Measurements from ENCODE around the gene OSBPL10.

The OSBPL10 gene

DNA sequence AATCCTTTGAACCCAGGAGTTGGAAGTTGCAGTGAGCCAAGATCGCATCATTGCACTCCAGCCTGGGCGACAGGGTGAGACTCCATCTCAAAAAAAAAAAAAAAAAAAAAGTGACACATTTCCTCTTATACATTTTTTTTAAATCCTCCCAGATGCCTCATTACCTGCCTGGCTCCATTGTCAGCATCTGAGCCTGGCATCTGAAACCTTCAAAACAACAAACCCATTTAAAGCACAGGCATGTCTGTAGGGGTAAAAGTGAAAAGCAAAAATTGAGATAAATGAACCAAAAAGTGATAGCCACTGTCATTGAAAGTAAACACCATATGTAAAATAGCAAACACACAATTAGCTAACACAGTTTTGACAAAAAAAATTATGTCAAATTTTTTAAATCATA is 38.6 kb downstream of the OSBPL10 start:
- POLR2A ChIA-PET: no interaction called here
- no peak overlapping the region for H3K4me3 ChIP-seq (ENCODE audit: low read depth, low read length)

DNA sequence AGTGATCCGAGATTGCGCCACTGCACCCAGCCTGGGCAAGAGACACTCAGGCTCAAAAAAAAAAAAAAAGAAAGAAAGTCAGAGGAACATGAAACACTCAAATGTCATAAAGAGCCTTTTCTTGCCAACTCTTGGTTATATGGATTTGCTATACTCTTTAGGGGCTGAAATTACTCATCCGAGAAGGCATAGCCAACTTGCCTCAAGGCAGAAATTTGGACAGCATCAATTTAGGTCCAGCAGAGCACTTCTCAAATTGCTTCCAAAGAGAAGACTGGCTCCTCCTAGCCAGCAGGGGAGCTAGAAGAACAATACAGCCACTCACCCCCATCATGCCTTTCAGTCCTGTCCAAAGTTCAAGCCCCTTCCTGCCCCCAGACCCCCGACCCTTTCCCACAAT is 43.8 kb downstream of the OSBPL10 start:
- no peak for DNase-seq (ENCODE audit: low read depth, low spot score)
- ChIA-PET CTCF (no interaction called here), POLR2A (no interaction called here)
- TF ChIP-seq, protein P1, sequence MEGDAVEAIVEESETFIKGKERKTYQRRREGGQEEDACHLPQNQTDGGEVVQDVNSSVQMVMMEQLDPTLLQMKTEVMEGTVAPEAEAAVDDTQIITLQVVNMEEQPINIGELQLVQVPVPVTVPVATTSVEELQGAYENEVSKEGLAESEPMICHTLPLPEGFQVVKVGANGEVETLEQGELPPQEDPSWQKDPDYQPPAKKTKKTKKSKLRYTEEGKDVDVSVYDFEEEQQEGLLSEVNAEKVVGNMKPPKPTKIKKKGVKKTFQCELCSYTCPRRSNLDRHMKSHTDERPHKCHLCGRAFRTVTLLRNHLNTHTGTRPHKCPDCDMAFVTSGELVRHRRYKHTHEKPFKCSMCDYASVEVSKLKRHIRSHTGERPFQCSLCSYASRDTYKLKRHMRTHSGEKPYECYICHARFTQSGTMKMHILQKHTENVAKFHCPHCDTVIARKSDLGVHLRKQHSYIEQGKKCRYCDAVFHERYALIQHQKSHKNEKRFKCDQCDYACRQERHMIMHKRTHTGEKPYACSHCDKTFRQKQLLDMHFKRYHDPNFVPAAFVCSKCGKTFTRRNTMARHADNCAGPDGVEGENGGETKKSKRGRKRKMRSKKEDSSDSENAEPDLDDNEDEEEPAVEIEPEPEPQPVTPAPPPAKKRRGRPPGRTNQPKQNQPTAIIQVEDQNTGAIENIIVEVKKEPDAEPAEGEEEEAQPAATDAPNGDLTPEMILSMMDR (IDR thresholded peaks at IDR 0.05; ENCODE audit: insufficient read depth, low read length, missing control alignments): no peak
- H3K4me3 ChIP-seq (ENCODE audit: low read depth, low read length): no peak overlapping the region

More for the DNA sequence above, 38.6 kb downstream of the OSBPL10 start:
- no peak for DNase-seq (ENCODE audit: low read depth, low spot score)
- TF ChIP-seq, protein P1 (IDR thresholded peaks at IDR 0.05; ENCODE audit: insufficient read depth, low read length, missing control alignments): no peak
- CTCF ChIA-PET: no interaction called here

DNA sequence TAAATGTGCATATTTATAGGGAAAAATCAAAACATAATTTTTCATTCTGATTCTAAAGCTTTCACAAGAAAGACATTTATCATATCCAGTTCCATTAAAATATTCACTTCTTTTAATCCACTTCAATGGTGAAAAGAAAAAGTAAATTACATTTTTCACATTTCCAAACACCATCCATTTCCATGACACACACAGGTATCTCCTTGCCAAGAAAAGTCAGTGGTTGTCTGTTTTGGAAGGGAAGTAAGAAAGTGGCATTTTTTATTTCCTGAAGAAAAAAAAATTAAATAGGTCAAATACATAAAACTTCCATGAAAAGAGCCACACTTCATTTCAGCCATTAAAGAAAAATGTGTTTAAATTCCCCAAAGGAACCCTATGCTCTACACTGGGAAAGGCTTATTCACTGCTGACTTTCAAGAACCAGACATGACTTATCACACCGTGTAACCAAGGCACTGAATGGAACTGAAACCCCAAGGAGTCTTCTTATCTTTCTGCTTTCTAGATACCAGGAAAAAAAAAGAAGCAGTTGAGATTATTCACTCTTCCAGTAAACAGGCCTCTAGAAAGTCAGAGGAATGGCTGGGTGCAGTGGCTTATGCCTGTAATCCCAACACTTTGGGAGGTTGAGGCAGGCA is 44.5 kb downstream of the OSBPL10 start:
- no peak overlapping the region for H3K4me3 ChIP-seq (ENCODE audit: low read depth, low read length)
- ChIA-PET CTCF (no interaction called here), POLR2A (no interaction called here)
- DNase-seq (ENCODE audit: low read depth, low spot score): no peak
- TF ChIP-seq, protein P1 (IDR thresholded peaks at IDR 0.05; ENCODE audit: insufficient read depth, low read length, missing control alignments): no peak

DNA sequence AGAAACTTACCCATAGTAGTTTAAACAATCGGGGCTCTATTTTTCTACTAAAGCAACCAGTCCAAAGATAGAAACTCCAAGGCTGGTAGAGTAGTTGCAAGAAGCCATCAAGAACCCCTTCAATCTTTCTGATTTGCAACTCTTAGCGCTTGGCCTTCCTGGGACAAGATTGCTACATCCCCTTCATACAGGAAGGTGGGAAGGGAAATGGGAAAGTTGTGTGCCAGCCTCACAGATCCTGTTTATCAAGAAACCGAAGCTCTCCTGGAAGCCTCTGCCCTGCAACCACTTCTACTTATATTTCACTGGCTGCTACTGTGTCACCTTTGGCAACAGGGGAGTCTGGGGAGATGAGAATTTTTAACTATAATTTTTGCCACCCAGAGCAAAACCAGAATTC is 46.2 kb downstream of the OSBPL10 start:
- no peak overlapping the region for H3K4me3 ChIP-seq (ENCODE audit: low read depth, low read length)
- POLR2A ChIA-PET: no interaction called here
- CTCF ChIA-PET: no interaction called here
- no peak for DNase-seq (ENCODE audit: low read depth, low spot score)
- TF ChIP-seq, protein P1 (IDR thresholded peaks at IDR 0.05; ENCODE audit: insufficient read depth, low read length, missing control alignments): no peak

DNA sequence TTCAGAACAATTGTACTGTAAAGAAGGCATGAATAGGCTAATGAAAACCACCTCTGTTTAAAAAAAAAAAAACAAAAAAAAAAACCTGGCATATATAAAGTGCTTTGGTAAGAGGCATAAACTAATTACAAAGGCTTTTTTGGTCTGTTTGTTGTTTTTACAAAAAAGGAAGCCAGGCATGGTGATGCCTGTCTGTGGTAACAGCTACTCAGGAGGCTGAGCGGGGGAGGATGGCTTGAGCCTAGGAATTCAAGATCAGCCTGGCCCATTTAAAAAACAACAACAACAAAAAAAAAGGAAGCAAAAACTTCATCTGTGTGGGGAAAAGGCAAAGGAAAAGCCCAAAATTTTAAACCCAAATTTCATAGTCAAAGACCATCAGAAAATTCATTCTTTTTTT is 47.0 kb downstream of the OSBPL10 start:
- POLR2A ChIA-PET: no interaction called here
- CTCF ChIA-PET: no interaction called here
- TF ChIP-seq, protein P1 (IDR thresholded peaks at IDR 0.05; ENCODE audit: insufficient read depth, low read length, missing control alignments): no peak
- no peak overlapping the region for H3K4me3 ChIP-seq (ENCODE audit: low read depth, low read length)
- DNase-seq (ENCODE audit: low read depth, low spot score): no peak

DNA sequence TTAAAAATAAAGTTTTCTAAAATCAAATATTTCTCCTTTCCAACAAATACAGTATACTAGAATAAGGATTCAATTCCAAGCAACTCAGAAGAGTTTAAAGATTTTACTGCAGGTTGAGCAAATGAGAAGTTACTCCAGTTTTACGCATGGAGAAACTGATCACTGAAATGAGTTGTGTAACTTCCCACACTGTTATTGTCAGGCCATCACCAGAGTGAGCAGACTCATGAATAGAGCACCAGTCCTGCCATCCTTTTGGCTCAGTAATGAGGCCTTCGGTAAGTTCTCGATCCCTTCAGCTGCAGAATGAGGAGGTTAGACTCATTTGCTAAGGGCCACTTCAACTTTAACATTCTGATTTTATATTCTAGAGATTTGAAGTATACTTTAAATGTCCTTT is 48.1 kb downstream of the OSBPL10 start:
- TF ChIP-seq, protein P1 (IDR thresholded peaks at IDR 0.05; ENCODE audit: insufficient read depth, low read length, missing control alignments): no peak
- DNase-seq (ENCODE audit: low read depth, low spot score): no peak
- POLR2A ChIA-PET: no interaction called here
- no peak overlapping the region for H3K4me3 ChIP-seq (ENCODE audit: low read depth, low read length)
- CTCF ChIA-PET: no interaction called here
